ENCODE measurements around the gene TAS2R38.
"Not testable (repeated sequence)": the region's sequence is repeated elsewhere in the genome, so short reads cannot be mapped to it uniquely, and the experiment has no call there.

Gene TAS2R38

DNA sequence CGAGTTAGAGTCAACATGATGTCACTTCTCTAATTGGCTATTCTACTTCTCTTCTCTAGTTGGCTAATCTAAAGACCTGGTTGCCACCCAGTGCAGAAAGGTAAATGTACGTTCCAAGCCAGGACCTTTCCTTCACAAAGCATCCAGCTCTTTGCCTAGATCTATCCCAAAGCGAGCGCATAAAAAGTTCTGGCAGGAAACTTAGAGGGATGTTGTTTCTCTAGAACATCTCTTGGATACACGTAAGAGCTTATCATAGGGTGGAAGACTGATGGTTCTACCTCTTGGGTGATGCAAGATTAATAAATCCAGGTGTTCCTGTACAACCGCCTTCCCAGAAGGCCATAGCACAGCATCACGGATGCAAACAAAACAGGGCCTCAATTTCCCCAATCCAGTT lies at the start of gene TAS2R38:
TSS of gene TAS2R38 (minus strand) at position 101 of the 400 bp plus-strand sequence. CDS start at position 17, 84 bp downstream.
- no peak for DNase-seq (ENCODE audit: low spot score)

- no peak for DNase-seq (ENCODE audit: low spot score)
Measured at GRCh38 chr7:142018154-142018553, 44.6 kb upstream of the TAS2R38 start.

- no peak for DNase-seq (ENCODE audit: low spot score)
Measured at GRCh38 chr7:142017451-142017850, 43.9 kb upstream of the TAS2R38 start.

- no peak for DNase-seq (ENCODE audit: low spot score)
Measured at GRCh38 chr7:142012825-142013511, 39.4 kb upstream of the TAS2R38 start.

- DNase-seq (ENCODE audit: low spot score), result no peak
Measured at GRCh38 chr7:142010952-142011548, 37.5 kb upstream of the TAS2R38 start.

- DNase-seq (ENCODE audit: low spot score), result no peak
Measured at GRCh38 chr7:142009187-142009586, 35.6 kb upstream of the TAS2R38 start.

DNA sequence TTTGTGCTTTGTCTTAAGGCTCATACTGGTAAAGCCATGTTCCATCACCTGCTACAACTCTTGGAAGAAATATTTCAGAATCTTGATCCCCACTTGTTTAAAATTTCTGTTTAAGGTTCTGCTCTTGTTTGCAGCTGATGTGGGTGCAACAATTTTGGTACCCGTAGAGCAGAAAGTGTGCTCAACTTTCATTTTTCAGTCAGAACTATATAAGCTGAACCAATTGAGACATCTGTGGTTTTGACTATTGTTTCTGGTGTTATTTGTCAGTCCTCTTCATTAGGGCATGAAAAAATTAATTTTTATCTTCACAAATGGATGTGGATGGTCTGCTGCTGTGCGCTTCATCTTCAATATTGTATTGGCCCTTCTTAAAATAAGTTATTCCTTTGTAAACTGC lies 33.0 kb upstream of the TAS2R38 start:
- DNase-seq (ENCODE audit: low spot score), result no peak

GRCh38 chr7:142002179-142002578 lies 28.6 kb upstream of the TAS2R38 start:
- no peak for DNase-seq (ENCODE audit: low spot score)

DNA sequence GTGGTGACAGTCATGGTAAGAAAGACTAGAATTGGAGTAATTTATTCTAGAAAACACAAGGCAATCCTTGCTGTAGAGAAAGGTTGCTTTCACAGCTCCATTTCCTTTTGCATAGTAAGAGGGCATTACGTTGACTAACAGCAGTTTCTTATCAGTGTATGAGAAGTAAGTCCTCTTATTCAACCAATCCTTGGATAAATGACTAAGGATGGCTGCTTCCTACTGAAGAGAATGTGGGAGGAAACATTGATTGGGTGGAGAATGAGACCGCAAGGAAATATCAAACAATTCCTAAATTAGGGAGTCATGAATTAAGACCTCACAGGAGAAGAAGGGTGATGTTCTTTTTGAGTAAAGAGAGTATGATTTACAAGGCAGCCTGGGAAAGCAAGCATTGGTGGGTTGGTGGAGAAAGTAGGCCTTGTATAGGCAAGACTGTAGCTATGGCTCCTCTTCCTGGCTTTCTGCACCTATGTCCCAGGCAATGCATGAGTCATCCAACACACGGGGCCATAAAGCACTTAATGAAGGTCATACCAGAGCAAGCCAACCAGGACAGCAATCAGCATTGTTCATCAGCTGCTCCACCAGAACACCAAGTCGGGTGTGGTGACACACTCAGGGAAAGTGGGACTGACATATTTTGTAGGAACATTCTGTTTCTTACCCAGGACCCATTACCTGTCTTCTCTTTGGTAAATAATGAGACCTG lies 27.7 kb upstream of the TAS2R38 start:
- DNase-seq (ENCODE audit: low spot score), result no peak

DNA sequence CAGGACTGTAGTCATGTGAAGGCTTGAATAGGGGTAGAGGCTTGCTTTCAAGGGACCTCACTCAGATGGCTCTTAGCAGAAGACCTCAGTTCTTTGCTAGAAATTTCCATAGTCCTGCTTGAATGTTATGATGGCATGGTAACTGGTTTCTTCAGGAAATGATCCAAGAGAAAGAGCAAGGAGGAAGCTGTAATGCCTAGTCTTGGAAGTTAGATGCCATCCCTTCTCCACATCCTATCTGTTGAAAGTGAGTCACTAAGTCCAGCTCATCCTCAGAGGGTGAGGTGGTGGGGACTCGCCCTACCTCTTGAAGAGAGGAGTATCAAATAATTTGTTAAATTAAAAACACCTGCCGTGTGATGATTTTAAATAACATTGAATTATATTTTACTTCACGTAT lies 26.7 kb upstream of the TAS2R38 start:
- no peak for DNase-seq (ENCODE audit: low spot score)

- no peak for DNase-seq (ENCODE audit: low spot score)
Measured at GRCh38 chr7:141999058-141999623, 25.6 kb upstream of the TAS2R38 start.

- no peak for DNase-seq (ENCODE audit: low spot score)
Measured at GRCh38 chr7:141993354-141993753, 19.8 kb upstream of the TAS2R38 start.

DNA sequence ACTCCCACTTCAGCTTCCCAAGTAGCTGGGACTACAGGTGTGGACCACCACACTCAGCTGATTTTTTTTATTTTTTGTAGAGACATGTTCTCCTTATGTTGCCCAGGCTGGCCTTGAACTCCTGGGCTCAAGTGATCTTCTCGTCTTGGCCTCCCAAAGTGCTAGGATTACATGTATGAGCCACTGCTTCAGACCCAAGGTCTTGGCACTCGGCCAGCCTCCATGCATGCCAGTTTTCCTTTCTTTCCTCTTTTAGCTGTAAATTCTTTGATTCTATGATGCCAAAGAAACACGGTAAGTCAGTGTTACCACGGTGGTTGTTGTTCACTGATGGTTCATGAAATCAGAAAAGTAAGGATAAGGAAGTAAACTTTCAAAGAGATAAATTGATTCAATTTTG lies 19.1 kb upstream of the TAS2R38 start:
- DNase-seq (ENCODE audit: low spot score), result no peak

GRCh38 chr7:141992156-141992555 lies 18.6 kb upstream of the TAS2R38 start:
- DNase-seq (ENCODE audit: low spot score), result no peak

DNA sequence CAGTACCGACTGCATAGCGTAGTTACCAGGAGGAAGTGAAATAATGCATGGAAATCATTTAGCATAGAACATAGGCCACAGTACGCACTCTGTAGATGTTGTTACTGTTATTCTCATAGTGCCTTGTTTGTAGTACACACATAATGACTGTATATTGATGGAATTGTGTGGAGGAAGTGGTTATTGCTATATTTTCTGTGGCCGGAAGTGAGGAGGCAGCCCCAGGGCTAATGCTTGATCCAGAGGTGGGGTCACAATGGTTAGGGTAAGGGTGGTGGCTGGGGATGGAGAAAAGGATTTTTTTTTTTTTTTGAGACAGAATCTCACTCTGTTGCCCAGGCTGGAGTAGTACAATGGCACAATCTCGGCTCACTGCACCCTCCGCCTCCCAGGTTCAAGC lies 17.6 kb upstream of the TAS2R38 start:
- no peak for DNase-seq (ENCODE audit: low spot score)

- no peak for DNase-seq (ENCODE audit: low spot score)
Measured at GRCh38 chr7:141990011-141990725, 16.6 kb upstream of the TAS2R38 start.

DNA sequence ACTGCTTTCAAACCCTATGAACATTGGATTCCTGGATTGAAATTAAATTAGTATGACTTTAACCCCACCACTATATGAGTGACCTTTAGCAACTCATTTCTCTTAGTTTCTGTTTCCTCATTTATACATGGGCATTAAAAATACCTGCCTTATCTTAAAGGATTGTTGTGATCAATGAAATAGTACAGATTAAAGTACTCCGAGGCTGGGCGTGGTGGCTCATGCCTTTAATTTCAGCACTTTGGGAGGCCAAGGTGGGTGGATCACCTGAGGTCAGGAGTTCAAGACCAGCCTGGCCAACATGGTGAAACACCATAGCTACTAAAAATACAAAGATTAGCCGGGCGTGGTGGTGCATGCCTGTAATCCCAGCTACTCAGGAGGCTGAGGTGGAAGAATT lies 14.2 kb upstream of the TAS2R38 start:
- not testable (repeated sequence) for DNase-seq (ENCODE audit: low spot score)

GRCh38 chr7:141986923-141987322 lies 13.3 kb upstream of the TAS2R38 start:
- DNase-seq (ENCODE audit: low spot score), result no peak

GRCh38 chr7:141985926-141986325 lies 12.4 kb upstream of the TAS2R38 start:
- DNase-seq (ENCODE audit: low spot score), result not testable (repeated sequence)

- DNase-seq (ENCODE audit: low spot score), result no peak
Measured at GRCh38 chr7:141979568-141979967, 6.0 kb upstream of the TAS2R38 start.

- DNase-seq (ENCODE audit: low spot score), result no peak
Measured at GRCh38 chr7:141978351-141978750, 4.8 kb upstream of the TAS2R38 start.

DNA sequence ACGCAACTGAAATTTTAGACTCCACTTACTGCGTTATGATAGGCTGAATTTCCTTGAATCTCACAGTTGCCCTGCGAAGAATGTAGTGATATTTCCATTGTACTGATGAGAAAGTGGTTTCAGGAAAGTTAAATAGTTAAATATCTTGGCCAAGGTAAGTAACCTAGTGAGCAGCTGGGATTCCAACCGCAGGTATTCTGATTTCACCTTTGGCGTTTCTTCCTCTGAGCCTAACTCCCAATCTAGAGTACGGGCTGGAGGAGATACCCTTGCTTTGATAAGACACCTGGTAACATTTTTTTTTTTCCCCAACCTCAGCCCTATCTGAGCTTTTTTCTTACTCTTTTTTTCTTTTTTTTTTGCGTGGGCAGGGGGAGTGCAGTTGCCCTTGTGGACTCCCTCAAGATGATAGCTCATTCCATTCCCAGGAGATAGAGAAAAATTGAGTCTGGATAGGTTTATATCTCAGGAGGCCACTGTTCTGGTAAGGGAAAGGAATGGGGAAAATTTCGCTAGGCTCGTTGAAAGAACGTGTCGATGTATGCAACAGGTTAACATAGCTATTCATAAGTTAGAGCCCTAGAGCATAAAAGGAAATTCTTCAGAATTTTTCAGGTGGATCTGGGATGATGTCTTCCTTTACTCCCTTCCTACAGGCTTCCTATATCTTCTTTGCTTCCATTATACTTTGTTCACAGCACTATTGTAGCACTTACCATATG lies 3.1 kb upstream of the TAS2R38 start:
- DNase-seq (ENCODE audit: low spot score), result no peak

Measured in ecto neural progenitor cell (in vitro differentiated cells).